Fibroblast of peridontal ligament (primary cell): Measurements from ENCODE around the gene MRGPRD.

ENCODE experiments used
- DNase-seq: peaks from one replicate; pipeline ENCODE4 v3.0.0-alpha.2; 2010; ENCODE audit errors: extremely low read depth

MRGPRD gene

GRCh38 chr11:68969386-68969785, 11.4 kb downstream of the MRGPRD start:
- no peak for DNase-seq

- no peak for DNase-seq
Measured at GRCh38 chr11:68968306-68969250, 12.2 kb downstream of the MRGPRD start.

GRCh38 chr11:68966894-68967780, 13.6 kb downstream of the MRGPRD start:
- DNase-seq: no peak

- no peak for DNase-seq
Measured at GRCh38 chr11:68965901-68966853, 14.6 kb downstream of the MRGPRD start.

GRCh38 chr11:68963779-68964178, 17.0 kb downstream of the MRGPRD start:
- DNase-seq: no peak

GRCh38 chr11:68962527-68963250, 18.1 kb downstream of the MRGPRD start:
- no peak for DNase-seq

GRCh38 chr11:68961245-68961644, 19.5 kb downstream of the MRGPRD start:
- DNase-seq: no peak

GRCh38 chr11:68960294-68961071, 20.3 kb downstream of the MRGPRD start:
- DNase-seq: no peak

- no peak for DNase-seq
Measured at GRCh38 chr11:68959465-68960293, 21.1 kb downstream of the MRGPRD start.

GRCh38 chr11:68958211-68958610, 22.6 kb downstream of the MRGPRD start:
- DNase-seq: no peak

- DNase-seq: no peak
Measured at GRCh38 chr11:68956547-68957254, 24.1 kb downstream of the MRGPRD start.

GRCh38 chr11:68956142-68956541, 24.6 kb downstream of the MRGPRD start:
- no peak for DNase-seq

- no peak for DNase-seq
Measured at GRCh38 chr11:68955607-68955958, 25.2 kb downstream of the MRGPRD start.

- DNase-seq: no peak
Measured at GRCh38 chr11:68954836-68955606, 25.8 kb downstream of the MRGPRD start.

- DNase-seq: no peak
Measured at GRCh38 chr11:68950762-68951161, 30.0 kb downstream of the MRGPRD start.

- no peak for DNase-seq
Measured at GRCh38 chr11:68950270-68950669, 30.5 kb downstream of the MRGPRD start.

GRCh38 chr11:68948935-68949334, 31.9 kb downstream of the MRGPRD start:
- DNase-seq: no peak

GRCh38 chr11:68948496-68948895, 32.3 kb downstream of the MRGPRD start:
- peak; percentile 40 for DNase-seq
